ELR (cell line): ENCODE measurements around the gene MRPS18B.
A peak's percentile ranks its signal among the peaks of the same experiment; 100 is the strongest.

ENCODE experiments used
- DNase-seq: peaks from one replicate; pipeline ENCODE4 v3.0.0-alpha.2; 2015; ENCODE audit warnings: low read depth

Gene MRPS18B

DNA sequence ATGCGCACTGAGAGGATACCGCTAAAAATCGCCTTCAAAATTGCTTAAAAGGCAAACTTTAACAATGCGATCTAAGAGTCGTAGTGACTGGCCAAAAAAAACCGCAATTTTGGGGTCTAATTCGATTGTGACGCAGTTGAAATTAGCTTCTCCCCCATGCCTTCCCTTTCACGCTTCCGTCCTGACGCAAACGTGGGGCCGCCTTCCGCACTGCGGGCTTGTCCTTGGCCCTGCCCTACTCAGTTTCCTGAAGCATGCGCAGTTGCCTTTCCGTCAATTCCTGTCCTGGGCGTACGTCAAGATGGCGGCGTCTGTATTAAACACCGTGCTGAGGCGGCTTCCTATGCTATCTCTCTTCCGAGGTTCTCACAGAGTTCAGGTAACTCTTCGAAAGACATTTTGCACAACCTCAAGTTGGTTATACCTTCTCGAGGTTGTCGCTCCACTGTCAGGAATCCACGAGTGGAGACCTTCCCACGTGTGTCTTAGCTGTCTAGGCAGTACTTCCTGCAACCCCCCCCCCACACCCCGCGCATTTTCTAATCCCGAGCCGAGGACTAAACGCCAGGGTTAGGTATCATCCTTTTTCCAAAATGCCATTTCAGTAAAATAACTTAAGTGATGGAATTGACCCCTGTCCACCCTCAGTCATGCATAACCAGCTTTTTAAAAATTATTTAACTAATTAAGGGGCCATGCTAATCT lies at the start of gene MRPS18B:
Gene MRPS18B (plus strand): TSS at position 276 of the 705 bp plus-strand sequence. CDS start 26 bp downstream, at position 302.
- peak; percentile 98 for DNase-seq

DNA sequence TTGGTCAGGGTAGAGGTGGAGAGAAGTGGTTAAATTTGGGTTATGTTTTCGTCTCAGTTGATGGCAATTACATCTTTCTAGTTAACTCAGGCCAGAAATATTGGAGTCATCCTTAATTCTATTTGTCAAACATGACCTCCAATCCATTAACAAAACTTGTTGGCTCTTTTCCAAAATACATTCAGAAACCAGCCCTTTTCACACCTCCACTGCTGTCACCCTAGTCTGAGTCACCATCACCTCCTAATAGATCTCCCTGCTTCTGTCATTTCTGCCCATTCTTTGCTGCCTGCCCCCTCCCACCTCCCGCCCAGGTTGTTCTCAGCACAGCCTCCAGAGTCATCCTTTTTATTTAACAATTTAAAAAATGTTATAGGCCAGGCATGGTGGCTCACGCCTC lies 49.4 kb upstream of the MRPS18B start:
- no peak for DNase-seq

DNA sequence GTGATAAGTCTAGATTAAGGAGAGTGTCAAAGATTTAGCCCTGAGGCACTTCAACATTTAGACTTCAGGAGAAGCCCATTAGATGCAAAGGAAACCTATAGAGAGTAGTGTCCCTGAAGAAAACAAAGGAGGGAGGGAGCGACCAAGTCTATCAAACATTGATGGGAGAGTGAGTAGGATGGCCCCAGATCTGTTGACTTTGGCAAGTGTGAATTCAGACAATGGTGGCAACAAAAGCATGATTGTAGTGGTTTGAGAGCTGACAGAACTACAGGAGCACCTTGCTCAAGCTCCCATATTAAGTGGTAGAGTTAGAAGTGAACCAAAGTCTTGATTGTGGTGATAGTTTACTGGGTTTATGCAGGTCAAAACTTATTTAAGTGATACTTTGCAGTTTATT lies 47.4 kb upstream of the MRPS18B start:
- no peak for DNase-seq

DNA sequence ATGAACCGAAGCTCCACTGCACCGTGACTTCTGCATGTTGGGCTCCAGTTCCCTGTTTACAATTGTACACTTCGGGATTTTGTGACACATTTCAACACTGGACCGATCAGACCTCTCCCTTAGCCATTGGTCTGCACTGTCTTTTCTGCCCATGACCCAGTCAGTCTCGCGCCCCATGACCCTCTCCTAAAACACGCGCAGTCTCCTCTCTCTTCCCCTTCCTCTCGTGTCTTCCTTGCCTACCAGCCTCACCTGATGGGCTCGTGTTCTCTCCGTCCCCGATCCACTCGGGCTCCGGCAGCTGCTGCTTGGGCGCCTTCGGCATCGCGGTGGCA lies 46.9 kb upstream of the MRPS18B start:
- no peak for DNase-seq

DNA sequence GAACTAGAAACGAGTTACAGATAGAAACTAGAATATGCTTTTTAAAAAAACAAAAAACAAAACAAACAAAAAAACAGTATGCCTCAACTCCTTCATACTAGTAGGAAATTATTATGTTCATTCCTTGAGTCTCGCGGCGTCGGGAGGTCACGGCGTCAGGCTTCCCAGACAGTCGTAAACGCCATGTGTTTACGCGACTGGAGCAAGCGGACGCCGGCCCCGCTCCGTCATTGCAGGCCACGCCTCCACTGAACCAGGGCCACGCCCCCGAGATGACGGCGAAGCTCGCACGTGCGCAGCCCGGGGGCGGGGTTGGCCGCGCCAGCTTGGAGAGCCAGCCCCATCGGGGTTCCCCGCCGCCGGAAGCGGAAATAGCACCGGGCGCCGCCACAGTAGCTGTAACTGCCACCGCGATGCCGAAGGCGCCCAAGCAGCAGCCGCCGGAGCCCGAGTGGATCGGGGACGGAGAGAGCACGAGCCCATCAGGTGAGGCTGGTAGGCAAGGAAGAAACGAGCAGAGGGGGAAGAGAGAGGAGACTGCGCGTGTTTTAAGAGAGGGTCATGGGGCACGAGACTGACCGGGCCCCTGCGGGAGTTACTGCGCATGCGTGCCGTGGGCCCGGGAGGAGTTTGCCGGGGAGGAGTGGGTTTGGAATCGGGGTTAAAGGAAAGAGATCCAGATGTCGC lies 46.4 kb upstream of the MRPS18B start, which contains the start of gene ABCF1:
Gene ABCF1 (plus strand): TSS at position 368 of the 687 bp plus-strand sequence. CDS start 46 bp downstream, at position 414.
- DNase-seq: peak; percentile 98

DNA sequence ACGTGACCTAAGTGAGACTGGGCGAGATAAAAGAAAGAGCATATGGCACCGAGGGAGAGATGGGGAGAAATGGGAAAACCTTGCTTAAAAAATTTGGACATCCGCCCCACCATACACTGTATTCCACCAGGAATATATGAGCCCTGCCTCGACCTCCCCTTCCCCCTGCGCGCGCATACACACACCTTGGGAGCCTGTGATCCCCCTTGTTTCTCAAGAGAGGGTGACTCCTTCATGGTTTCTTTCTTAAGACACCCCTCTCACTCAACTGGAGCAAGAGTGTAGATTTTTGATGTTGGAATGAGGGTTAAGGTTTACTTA lies 45.9 kb upstream of the MRPS18B start:
- no peak for DNase-seq

DNA sequence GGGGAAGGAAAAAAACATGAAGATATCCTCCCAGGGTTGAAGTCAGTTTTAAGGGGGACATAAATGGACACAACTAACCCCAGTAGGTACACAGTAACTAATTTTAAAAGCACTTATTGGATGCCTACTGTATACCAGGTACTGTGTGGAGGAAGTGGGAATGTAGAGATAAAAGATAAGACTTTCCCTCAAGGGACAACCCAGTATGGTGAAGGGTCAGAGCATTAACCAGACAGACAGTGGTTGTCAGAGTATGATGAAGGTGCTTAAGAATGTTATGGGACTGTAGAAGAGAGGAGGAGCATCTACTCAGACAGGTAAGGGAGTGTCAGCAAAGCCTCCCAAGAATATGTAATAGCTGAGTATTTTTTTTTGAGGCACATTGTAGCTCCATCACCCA lies 45.5 kb upstream of the MRPS18B start:
- DNase-seq: no peak

DNA sequence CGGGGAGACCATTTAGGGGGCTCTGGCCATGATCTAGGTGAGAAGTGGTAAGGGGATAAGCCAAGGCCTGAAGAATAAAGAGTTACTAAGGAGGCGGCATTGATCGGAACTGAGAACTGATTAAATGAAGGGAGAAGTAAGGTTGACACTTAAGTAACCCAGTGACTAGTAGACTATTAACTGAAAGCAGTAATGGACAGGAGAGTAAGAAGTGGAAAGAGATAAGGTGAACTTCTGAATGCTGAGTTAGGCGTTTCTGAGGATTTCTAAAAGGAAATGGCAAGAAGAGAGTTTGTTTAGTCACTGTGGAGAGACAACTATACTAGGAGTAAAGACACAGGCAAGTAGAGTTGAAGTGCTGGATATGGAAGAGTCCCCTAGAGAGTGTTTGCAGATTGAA lies 44.5 kb upstream of the MRPS18B start:
- no peak for DNase-seq

DNA sequence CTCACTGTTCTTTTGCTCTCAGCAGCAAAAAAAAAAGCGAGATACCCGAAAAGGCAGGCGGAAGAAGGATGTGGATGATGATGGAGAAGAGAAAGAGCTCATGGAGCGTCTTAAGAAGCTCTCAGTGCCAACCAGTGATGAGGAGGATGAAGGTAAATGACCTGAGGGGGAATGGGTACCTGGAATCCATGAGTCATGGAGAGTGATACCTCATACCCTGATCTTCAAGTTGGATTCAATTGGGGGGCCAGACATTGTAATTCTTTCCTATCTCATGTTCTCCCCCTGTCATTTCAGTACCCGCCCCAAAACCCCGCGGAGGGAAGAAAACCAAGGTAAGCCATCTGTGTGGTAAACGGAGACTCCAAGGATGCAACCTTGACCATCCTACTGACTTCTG lies 39.6 kb upstream of the MRPS18B start:
- DNase-seq: no peak

DNA sequence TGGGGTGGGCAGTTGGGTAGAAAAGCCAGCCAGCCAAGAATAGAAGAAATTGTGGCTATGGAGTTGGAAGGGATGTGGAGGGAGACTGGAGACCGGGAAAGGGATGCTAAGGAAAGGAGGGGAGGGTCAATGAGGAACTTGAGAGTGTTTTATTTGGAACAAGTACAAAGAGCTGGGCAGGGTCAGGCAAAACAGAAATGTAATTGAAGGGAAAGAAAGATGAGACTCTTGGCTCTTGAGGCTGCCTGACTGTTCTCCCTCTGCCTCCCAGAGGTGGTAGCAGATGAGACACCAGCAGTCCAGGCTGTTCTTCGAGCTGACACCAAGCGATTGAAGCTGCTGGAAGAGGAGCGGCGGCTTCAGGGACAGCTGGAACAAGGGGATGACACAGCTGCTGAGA lies 33.7 kb upstream of the MRPS18B start:
- no peak for DNase-seq

DNA sequence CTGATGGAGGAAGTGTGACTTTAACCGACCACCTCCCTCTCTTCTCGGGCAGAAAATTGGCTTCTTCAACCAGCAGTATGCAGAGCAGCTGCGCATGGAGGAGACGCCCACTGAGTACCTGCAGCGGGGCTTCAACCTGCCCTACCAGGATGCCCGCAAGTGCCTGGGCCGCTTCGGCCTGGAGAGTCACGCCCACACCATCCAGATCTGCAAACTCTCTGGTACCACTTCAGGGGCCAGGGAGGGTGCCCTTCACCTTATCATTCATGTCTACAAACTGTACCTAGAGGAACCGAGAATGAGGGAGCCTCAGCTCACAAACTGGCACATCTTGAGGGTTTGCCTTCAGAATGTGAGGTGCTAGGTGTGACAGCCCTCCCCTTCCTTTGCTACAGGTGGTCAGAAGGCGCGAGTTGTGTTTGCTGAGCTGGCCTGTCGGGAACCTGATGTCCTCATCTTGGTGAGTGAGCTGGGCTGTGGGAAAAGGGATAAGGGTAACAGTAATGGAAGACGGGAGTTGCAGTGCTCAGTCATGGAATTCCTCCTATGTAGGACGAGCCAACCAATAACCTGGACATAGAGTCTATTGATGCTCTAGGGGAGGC lies 27.8 kb upstream of the MRPS18B start:
- DNase-seq: no peak

DNA sequence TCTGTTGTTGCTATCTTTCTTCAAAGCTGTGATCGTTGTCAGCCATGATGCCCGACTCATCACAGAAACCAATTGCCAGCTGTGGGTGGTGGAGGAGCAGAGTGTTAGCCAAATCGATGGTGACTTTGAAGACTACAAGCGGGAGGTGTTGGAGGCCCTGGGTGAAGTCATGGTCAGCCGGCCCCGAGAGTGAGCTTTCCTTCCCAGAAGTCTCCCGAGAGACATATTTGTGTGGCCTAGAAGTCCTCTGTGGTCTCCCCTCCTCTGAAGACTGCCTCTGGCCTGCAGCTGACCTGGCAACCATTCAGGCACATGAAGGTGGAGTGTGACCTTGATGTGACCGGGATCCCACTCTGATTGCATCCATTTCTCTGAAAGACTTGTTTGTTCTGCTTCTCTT lies 27.1 kb upstream of the MRPS18B start:
- DNase-seq: no peak

DNA sequence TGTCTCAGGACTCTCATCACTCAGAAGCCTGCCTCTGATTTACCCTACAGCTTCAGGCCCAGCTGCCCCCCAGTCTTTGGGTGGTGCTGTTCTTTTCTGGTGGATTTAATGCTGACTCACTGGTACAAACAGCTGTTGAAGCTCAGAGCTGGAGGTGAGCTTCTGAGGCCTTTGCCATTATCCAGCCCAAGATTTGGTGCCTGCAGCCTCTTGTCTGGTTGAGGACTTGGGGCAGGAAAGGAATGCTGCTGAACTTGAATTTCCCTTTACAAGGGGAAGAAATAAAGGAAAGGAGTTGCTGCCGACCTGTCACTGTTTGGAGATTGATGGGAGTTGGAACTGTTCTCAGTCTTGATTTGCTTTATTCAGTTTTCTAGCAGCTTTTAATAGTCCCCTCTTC lies 26.6 kb upstream of the MRPS18B start:
- no peak for DNase-seq

DNA sequence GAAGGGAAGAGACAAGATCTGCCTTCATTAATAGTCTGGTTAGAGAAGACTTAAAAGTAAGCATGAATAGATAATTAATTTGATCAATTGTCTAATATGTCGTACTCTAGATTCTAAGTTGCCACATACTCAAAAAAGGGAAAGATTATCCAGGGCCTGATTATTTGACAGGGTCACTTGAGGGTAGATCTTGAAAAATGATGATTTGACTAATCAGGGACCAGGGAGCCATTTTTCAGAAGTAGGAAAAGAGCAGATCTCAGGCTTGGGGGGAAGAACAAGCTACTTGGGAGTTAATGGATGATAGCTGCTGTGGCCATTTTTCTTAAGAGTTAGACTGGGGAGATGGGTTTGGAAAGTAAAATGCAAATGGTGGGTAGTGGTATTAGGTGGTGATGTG lies 25.4 kb upstream of the MRPS18B start:
- no peak for DNase-seq

DNA sequence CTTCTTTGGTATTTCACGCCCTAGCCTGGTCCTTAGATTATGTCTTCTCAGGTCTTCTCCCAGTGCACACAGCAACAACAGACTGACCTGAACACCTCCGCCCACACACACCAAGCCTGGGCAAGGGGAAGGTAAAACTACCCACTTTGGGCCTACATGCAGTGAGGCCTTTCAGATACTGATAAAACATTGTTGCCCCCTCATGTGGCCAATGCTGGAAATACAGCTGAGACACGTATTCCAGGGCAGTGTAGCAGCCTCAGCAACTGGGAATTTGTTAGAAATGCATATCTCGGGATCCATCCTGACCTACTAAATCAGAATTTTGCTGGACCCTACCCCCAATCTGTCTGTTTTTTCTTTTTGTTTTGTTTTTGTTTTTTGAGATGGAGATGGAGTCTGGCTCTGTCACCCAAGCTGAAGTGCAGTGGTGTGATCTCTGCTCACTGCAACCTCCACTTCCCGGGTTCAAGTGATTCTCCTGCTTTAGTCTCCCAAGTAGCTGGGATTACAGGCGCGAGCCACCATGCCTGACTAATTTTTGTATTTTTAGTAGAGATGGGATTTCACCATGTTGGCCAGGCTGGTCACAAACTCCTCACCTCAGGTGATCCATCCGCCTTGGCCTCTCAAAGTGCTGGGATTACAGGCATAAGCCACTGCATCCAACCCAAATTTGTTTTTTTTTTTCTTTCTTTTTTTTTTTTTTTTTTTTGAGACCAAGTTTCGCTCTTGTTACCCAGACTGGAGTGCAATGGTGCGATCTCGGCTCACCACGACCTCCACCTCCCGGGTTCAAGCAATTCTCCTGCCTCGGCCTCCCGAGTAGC lies 20.1 kb upstream of the MRPS18B start:
- DNase-seq: peak; percentile 88

DNA sequence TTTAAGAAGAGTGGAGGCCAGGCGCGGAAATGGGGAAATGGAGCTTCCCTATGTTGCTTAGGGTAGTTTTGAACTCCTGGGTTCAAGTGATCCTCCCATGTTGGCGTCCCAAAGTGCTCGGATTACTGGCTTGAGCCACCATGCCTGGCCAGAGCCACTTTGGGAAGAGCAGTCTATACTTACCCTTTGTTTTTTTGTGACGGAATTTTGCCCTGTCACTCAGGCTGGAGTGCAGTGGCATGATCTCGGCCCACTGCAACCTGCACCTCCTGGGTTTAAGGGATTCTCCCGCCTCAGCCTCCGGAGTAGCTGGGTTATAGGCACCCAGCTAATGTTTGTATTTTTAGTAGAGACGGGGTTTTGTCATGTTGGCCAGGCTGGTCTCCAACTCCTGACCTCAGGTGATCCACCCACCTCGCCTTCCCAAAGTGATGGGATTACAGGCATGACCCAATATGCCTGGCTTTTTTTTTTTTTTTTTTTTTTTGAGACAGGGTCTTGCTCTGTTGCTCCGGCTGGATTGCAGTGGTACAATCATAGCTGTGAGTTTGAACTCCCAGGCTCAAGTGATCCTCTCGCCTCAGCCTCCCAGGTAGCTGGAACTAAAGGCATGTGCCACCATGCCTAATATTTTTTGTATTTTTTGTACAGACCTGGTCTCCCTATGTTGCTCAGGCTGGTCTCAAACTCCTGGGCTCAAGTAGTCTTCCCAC lies 18.6 kb upstream of the MRPS18B start:
- DNase-seq: no peak

DNA sequence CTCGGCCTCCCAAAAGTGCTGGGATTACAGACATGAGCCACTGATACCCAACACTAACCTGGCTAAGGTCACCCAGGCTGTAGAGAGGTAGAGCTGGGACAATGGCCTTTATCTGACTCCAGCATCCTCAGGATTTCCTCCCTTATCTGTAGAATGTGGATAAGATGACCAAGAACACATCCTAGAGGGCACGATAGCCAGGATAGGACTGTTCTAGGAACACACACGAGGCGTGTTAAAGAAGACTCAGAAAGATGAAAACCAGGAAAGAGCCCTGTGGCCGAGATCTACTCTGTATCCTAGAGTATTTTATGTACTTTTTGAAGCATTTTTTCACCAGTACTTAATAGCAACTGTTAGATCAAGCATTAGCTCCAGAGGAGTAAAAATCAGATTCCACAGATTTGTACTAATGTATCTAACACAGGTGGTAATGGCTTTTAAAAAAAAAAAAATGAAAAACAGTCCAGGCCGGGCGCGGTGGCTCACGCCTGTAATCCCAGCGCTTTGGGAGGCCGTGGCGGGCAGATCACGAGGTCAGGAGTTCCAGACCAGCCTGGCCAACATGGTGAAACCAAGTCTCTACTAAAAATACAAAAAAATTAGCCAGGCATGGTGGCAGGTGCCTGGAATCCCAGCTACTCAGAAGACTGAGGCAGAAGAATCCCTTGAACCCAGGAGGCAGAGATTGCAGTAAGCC lies 17.9 kb upstream of the MRPS18B start:
- no peak for DNase-seq

DNA sequence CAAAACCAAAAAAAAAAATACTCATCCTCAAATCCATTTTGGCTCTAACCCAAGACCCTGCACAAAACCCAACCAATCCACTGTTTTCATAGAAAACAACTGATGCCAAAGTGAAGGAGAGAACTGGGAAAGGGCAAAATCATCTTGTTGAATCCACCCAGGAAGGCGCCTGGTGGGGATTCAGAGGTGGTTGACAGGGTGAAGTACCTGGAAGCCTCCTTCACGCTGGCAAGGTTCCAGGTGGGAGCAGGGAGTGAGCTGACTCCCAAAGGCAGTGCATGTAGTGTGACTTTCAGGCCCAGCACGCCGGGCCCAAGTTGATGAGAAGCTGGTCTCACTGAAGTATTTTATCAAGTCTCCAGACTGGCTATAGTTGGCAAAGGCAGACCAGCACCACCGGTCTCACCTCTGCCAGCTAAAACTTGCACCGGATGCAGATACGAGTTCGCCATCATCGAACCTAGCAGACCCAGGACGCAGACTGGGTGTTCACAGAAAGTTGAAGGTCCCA lies 17.1 kb upstream of the MRPS18B start:
- DNase-seq: no peak

DNA sequence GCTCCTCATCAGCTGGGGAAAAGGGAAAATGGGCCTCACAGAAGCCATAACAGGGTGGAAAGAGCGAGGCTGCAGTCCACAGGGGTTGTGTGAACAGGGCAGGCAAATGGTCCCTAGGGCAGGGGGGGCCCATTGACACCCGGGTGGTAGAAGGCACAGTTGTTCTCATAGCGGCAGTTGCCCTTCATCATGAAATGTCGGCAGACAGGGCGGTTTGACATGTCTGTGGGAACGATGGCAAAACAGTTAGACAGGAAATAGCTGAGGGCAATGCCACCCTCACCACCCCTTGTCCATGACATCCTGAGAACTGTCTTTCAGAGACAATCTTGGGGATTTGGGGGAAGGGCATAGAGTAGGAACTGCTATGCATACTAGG lies 16.2 kb upstream of the MRPS18B start:
- DNase-seq: no peak

DNA sequence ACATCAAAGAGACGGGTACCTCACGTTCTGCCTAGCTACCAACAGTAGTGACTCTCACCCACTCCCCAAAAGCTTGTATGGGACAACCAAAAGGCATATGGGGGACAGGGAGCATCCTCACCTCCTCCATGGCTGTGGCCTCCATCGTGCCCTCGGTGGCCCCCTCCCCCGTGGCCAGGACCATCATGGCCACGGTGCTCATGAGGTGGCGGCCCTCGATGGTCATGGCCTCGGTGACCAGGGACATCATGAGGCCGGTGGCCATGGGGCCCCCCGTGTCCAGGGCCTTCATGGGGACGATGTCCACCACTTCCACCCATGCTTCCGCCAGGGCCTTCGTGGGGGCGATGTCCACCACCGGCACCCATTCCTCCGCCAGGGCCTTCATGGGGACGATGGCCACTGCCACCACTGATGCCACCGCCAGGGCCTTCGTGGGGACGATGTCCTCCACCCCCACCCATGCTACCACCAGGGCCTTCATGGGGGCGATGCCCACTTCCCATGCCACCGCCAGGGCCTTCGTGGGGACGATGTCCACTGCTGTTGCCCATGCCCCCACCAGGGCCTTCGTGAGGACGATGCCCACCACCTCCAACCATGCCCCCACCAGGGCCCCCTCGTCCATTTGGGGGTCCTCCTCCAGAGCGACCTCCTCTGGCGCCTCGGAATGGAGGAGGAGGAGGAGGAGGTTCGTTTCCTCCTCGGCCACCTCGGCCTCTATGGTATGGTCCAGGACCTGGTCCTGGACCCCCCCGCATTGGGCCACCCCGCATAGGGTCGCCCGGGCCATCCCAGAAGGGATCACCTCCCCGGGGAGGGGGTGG lies 15.6 kb upstream of the MRPS18B start:
- DNase-seq: no peak
